ENCODE measurements around the gene CACNA1I.

- TF ChIP-seq, protein P1, sequence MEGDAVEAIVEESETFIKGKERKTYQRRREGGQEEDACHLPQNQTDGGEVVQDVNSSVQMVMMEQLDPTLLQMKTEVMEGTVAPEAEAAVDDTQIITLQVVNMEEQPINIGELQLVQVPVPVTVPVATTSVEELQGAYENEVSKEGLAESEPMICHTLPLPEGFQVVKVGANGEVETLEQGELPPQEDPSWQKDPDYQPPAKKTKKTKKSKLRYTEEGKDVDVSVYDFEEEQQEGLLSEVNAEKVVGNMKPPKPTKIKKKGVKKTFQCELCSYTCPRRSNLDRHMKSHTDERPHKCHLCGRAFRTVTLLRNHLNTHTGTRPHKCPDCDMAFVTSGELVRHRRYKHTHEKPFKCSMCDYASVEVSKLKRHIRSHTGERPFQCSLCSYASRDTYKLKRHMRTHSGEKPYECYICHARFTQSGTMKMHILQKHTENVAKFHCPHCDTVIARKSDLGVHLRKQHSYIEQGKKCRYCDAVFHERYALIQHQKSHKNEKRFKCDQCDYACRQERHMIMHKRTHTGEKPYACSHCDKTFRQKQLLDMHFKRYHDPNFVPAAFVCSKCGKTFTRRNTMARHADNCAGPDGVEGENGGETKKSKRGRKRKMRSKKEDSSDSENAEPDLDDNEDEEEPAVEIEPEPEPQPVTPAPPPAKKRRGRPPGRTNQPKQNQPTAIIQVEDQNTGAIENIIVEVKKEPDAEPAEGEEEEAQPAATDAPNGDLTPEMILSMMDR (conservative IDR thresholded peaks at IDR 0.05 in 1 of 2, IDR thresholded peaks at IDR 0.05 in 1 of 2; ENCODE audit: extremely low read depth in 1 of 2, insufficient read depth in 1 of 2, low read depth in 1 of 2, low read length in 2 of 2), result no peak
- no peak for TF ChIP-seq EZH2 (IDR thresholded peaks at IDR 0.05; ENCODE audit: borderline replicate concordance, low read length)
Measured at GRCh38 chr22:39664485-39665200, 94.1 kb downstream of the CACNA1I start.

All from mammary epithelial cell (primary cell).